Thymus (tissue), 11 donors: Measurements from ENCODE around the gene R3HDM2. TPM values are rescaled to one million over a fixed set of nuclear protein-coding genes. Genes with fewer than 3 reads are reported as not detected.
A peak's percentile ranks its signal among the peaks of the same experiment; 100 is the strongest.
"Not testable (repeated sequence)": the region's sequence is repeated elsewhere in the genome, so short reads cannot be mapped to it uniquely, and the experiment has no call there.

Experiments
- DNase-seq, 9 donors: peaks; one replicate each; pipeline ENCODE4 v3.0.0-alpha.2; 2013; ENCODE audit warnings: low spot score in 9 of 9, low read depth in 6 of 9, missing footprints in 1 of 9
- H3K27ac ChIP-seq, 2 donors: one replicate each; pipeline ENCODE4 v1.5.1; 2013; ENCODE audit warnings: control low read depth in 1 of 2, low read depth in 1 of 2, low read length in 1 of 2, mild to moderate bottlenecking in 1 of 2, moderate library complexity in 1 of 2
- H3K27me3 ChIP-seq, 2 donors: one replicate each; pipeline ENCODE4 v1.5.1; 2013; ENCODE audit warnings: low read length in 1 of 2; ENCODE audit not compliant: control insufficient read depth in 2 of 2, insufficient read depth in 1 of 2
- H3K36me3 ChIP-seq, 2 donors: one replicate each; pipeline ENCODE4 v1.5.1; 2013; ENCODE audit warnings: low read length in 1 of 2, mild to moderate bottlenecking in 1 of 2, moderate library complexity in 1 of 2; ENCODE audit not compliant: control insufficient read depth in 2 of 2, insufficient read depth in 2 of 2
- H3K4me1 ChIP-seq, 2 donors: one replicate each; pipeline ENCODE4 v1.5.1; 2013; ENCODE audit warnings: low read length in 2 of 2; ENCODE audit not compliant: control insufficient read depth in 2 of 2, insufficient read depth in 2 of 2
- H3K4me3 ChIP-seq, 2 donors: one replicate each; pipeline ENCODE4 v1.5.1; 2013; ENCODE audit warnings: low read length in 2 of 2, control low read depth in 1 of 2, mild to moderate bottlenecking in 1 of 2
- H3K9me3 ChIP-seq, 2 donors: one replicate each; pipeline ENCODE4 v1.5.1; 2013; ENCODE audit warnings: low read length in 1 of 2, mild to moderate bottlenecking in 1 of 2; ENCODE audit not compliant: control insufficient read depth in 2 of 2, insufficient read depth in 1 of 2
- WGBS: extraction: QIAGEN DNeasy Blood & Tissue Kit; methylation state at CpG from one replicate; pipeline ENCODE4 v1.1.7; 2013; 5-methylcytosine and 5-hydroxymethylcytosine counted together
- polyA plus RNA-seq: library from polyadenylated mRNA; stranded (reverse); fragments of 200-250 nt; gene quantifications from one replicate; pipeline ENCODE4 v1.2.3, GENCODE V29; 2013
- total RNA-seq: library from RNA; stranded (reverse); fragments of 120-200 nt; gene quantifications from one replicate; pipeline ENCODE4 v1.2.4, GENCODE V29; 2013
- donor health status: healthy.

R3HDM2 gene
- total and polyA plus RNA-seq, 2 donors, result 12.6 to 22.4 TPM

GRCh38 chr12:57347284-57347683 lies 83.6 kb downstream of the R3HDM2 start:
- Histone ChIP-seq H3K4me1 (peaks cover 0 to under 1% of the 10 kb centered on the region in 2 donors), H3K36me3 (peaks cover 3 to 10% of the 10 kb centered on the region in 2 donors), H3K4me3 (no peak overlapping the region), H3K27ac (no peak overlapping the region), H3K27me3 (no peaks in the 10 kb centered on the region), H3K9me3 (peaks cover 0 to 7% of the 10 kb centered on the region in 2 donors)
- no peak for DNase-seq

DNA sequence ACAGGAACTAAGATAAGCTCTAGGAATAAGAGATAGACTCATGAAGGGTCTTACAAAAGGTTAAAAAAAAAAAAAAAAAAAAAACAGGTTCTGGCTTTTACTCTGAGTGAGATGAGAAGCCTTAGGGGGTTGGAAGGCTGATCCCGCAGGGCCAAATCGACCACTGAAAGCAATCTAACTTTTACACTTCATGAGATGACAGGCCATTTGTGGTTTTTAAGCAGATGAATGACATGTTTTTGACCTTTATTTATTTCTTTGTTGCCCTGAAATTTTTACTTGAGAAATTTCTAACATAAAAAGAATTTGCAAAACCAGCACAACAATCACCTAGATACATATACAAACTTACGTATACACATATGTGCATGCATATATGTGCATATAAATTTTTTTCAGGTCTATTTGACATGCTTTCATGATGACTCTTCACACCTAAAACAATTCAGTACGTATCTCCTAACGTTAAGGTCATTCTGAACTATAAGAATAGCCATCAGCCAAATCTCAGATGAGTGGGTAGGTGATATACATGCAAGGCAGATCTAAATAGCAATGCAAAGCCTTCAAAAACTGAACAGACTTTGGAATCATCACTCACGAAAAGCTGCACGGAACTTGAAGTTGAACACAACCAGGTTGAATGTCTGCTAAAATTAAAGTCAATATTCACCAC lies 87.0 kb downstream of the R3HDM2 start:
- Histone ChIP-seq H3K4me3 (no peak overlapping the region), H3K9me3 (peaks cover 0 to 7% of the 10 kb centered on the region in 2 donors), H3K27me3 (no peaks in the 10 kb centered on the region), H3K4me1 (peaks cover 0 to 6% of the 10 kb centered on the region in 2 donors), H3K27ac (no peak overlapping the region), H3K36me3 (peaks cover 10 to 11% of the 10 kb centered on the region in 2 donors)
- no peak for DNase-seq
- WGBS, result 96% methylated on average over 7 of the region's 7 CpGs

DNA sequence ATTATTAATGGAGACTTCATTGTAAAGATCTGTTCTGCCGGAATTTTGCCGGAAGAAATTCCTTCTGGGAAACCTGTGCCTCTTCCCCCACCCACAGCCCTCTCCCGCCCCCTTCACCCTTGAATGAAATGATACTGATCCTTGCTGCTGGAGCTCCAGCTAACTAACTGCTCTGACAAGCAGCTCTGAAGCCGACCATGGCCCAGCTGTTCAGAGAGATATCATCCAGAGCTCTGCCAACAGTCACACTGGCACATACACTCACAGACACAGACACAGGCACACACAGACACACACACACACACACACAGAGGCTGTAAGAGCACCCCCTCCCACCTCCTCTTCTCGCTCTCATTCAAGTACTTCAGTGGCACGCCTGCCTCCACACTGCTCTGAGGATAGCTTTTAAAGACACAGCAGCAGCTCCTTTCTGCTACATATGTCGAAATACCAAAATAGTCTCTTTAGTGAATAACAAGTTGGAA lies 88.6 kb downstream of the R3HDM2 start:
- no peak overlapping the region for H3K27ac ChIP-seq
- DNase-seq, result no peak
- H3K36me3 ChIP-seq, result peaks cover 10 to 11% of the 10 kb centered on the region in 2 donors
- WGBS, result 91% methylated on average over 7 of the region's 7 CpGs
- peaks cover 0 to 4% of the 10 kb centered on the region in 2 donors for H3K9me3 ChIP-seq
- peaks cover 0 to 6% of the 10 kb centered on the region in 2 donors for H3K4me1 ChIP-seq
- H3K4me3 ChIP-seq, result no peak overlapping the region
- H3K27me3 ChIP-seq, result no peaks in the 10 kb centered on the region

- Histone ChIP-seq H3K4me1 (peaks cover 0 to 6% of the 10 kb centered on the region in 2 donors), H3K9me3 (no peaks in the 10 kb centered on the region), H3K27me3 (no peaks in the 10 kb centered on the region), H3K4me3 (no peak overlapping the region), H3K36me3 (peaks cover 7% of the 10 kb centered on the region in 2 donors), H3K27ac (peak overlapping the region in 1 of 2 donors; percentile 8)
- 95% methylated on average over 7 of the region's 7 CpGs for WGBS
- no peak for DNase-seq
Measured at GRCh38 chr12:57341275-57341990, 89.4 kb downstream of the R3HDM2 start.

- peak in 2 of 9 donors; percentile 6 to 28 for DNase-seq
- 41% methylated on average over 3 of the region's 3 CpGs for WGBS
- H3K27me3 ChIP-seq, result no peaks in the 10 kb centered on the region
Measured at GRCh38 chr12:57340104-57340503, 90.7 kb downstream of the R3HDM2 start.

GRCh38 chr12:57336299-57336698 lies 94.5 kb downstream of the R3HDM2 start:
- H3K4me3 ChIP-seq, H3K27me3 ChIP-seq, H3K4me1 ChIP-seq, H3K27ac ChIP-seq, DNase-seq, H3K9me3 ChIP-seq: not testable (repeated sequence)
- H3K36me3 ChIP-seq, result peaks cover 9 to 13% of the 10 kb centered on the region in 2 donors
- WGBS, result over 99% methylated on average over 4 of the region's 4 CpGs

More at GRCh38 chr12:57340104-57340503, 90.7 kb downstream of the R3HDM2 start:
- no peak overlapping the region for H3K27ac ChIP-seq
- peaks cover 0 to 6% of the 10 kb centered on the region in 2 donors for H3K4me1 ChIP-seq
- H3K9me3 ChIP-seq, result no peaks in the 10 kb centered on the region
- H3K36me3 ChIP-seq, result peaks cover 7% of the 10 kb centered on the region in 2 donors
- H3K4me3 ChIP-seq, result no peak overlapping the region

DNA sequence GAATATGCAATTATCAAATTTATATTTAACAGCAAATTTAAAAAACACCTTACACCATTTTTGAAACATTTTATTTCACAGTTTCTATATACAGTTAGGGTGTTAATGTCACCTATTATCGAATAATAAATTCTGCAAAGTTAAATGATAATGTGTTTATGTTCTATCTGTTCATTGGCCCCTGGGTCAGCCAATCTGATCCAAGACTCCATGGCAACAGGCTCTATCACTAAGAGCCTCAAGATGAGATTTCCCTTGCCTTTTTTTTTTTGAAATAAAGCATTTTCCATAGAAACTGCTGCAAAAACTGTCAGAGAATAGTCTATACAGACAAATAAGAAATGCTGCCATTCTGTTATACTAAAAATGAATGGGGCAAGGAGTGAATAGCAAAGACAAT lies 96.6 kb downstream of the R3HDM2 start:
- Histone ChIP-seq H3K27ac (no peak overlapping the region), H3K27me3 (no peaks in the 10 kb centered on the region)
- 98% methylated on average over 1 of the region's 1 CpG for whole genome bisulfite sequencing

GRCh38 chr12:57332646-57333312 lies 98.1 kb downstream of the R3HDM2 start:
- H3K36me3 ChIP-seq, result peaks cover 6 to 11% of the 10 kb centered on the region in 2 donors
- H3K27ac ChIP-seq, result no peak overlapping the region
- no peaks in the 10 kb centered on the region for H3K27me3 ChIP-seq
- H3K4me3 ChIP-seq, result no peak overlapping the region
- WGBS, result 98% methylated on average over 3 of the region's 3 CpGs
- no peak for DNase-seq
- no peaks in the 10 kb centered on the region for H3K9me3 ChIP-seq
- H3K4me1 ChIP-seq, result no peaks in the 10 kb centered on the region

More for the DNA sequence above, 96.6 kb downstream of the R3HDM2 start:
- H3K4me1 ChIP-seq, result no peaks in the 10 kb centered on the region
- no peak for DNase-seq
- peaks cover 9% of the 10 kb centered on the region in 2 donors for H3K36me3 ChIP-seq
- H3K9me3 ChIP-seq, result no peaks in the 10 kb centered on the region
- no peak overlapping the region for H3K4me3 ChIP-seq

DNA sequence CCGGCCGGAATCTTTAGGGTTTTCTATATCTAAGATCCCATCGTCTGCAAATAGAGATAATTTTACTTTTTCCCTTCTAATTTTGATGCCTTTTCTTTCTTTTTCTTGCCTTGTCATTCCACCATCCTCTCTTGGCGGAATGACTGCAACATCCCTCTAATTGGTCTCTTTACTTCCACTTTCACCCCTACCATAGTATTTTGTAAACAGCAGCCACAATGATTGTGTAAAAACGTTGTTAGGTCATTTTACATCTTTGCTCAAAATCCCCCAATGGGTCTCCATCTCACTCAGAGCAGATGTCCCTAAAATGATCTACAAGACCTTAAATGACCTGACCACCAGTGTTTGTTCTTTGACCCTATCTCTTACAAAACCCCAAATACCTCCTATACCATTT lies 99.9 kb downstream of the R3HDM2 start:
- Histone ChIP-seq H3K27ac (no peak overlapping the region), H3K9me3 (no peaks in the 10 kb centered on the region), H3K27me3 (no peaks in the 10 kb centered on the region), H3K4me1 (no peaks in the 10 kb centered on the region), H3K36me3 (peaks cover 6 to 15% of the 10 kb centered on the region in 2 donors), H3K4me3 (no peak overlapping the region)
- no peak for DNase-seq
- WGBS, result 97% methylated on average over 5 of the region's 5 CpGs
